ENCODE results near the gene PBX1. TPM values are rescaled to one million over a fixed set of nuclear protein-coding genes. Genes with fewer than 3 reads are reported as not detected.

PBX1 gene
- total RNA-seq, 2 donors from 2014 or later = 33.3 to 37.4 TPM

DNA sequence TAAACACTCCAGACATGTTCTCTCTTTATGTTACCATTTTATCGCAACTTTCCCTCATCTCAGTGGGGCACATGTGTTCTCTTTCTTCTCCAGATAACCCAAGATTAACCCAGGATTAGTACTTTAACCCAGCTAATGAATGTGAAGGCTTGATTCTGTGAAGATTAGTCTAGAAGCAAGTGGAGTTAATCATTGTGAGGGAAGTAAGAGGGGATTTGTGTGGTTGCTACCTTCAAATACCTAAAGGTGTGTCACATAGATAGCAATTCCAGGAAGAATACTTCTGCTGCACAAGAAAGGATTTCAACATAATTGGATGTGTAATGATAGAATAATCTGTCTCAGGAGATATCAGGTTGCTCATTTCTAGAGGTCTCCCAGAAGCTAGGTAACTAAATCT, 327.1 kb downstream of the PBX1 start:
- DNase-seq (ENCODE audit: low spot score) = no peak
- H3K27ac ChIP-seq = no peak overlapping the region
- H3K4me1 ChIP-seq = no peaks in the 10 kb centered on the region
- no peaks in the 10 kb centered on the region for H3K9me3 ChIP-seq
- TF ChIP-seq, protein P1, sequence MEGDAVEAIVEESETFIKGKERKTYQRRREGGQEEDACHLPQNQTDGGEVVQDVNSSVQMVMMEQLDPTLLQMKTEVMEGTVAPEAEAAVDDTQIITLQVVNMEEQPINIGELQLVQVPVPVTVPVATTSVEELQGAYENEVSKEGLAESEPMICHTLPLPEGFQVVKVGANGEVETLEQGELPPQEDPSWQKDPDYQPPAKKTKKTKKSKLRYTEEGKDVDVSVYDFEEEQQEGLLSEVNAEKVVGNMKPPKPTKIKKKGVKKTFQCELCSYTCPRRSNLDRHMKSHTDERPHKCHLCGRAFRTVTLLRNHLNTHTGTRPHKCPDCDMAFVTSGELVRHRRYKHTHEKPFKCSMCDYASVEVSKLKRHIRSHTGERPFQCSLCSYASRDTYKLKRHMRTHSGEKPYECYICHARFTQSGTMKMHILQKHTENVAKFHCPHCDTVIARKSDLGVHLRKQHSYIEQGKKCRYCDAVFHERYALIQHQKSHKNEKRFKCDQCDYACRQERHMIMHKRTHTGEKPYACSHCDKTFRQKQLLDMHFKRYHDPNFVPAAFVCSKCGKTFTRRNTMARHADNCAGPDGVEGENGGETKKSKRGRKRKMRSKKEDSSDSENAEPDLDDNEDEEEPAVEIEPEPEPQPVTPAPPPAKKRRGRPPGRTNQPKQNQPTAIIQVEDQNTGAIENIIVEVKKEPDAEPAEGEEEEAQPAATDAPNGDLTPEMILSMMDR (IDR thresholded peaks at IDR 0.05) = no peak
- no peaks in the 10 kb centered on the region for H3K27me3 ChIP-seq
- H3K36me3 ChIP-seq = no peaks in the 10 kb centered on the region
- H3K4me3 ChIP-seq = no peak overlapping the region

DNA sequence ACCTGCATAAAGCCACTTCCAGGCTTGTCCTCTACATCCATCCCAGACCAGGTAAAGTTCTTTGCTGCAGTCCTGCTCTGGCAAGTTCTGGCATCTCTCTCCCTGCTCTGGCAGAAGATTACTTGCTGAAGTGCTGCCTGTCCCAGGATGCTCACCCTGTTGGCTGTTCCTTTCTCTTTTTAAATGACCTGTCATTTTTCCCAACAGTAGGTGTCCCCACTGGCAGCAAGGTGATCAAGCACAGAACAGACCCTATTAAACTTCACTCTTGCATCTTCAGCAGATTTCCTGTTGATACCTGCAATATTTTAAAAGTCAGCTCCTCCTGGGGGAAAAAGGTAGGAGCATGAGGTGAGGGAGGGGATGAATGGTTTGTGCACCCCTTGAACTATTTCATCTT, 332.6 kb downstream of the PBX1 start:
- DNase-seq (ENCODE audit: low spot score) = no peak
- H3K27ac ChIP-seq = no peak overlapping the region
- peaks cover 0 to 6% of the 10 kb centered on the region in 2 donors for H3K4me1 ChIP-seq
- TF ChIP-seq, protein P1 (IDR thresholded peaks at IDR 0.05) = no peak
- H3K4me3 ChIP-seq = no peak overlapping the region
- H3K36me3 ChIP-seq = no peaks in the 10 kb centered on the region
- no peaks in the 10 kb centered on the region for H3K9me3 ChIP-seq
- H3K27me3 ChIP-seq = no peaks in the 10 kb centered on the region

DNA sequence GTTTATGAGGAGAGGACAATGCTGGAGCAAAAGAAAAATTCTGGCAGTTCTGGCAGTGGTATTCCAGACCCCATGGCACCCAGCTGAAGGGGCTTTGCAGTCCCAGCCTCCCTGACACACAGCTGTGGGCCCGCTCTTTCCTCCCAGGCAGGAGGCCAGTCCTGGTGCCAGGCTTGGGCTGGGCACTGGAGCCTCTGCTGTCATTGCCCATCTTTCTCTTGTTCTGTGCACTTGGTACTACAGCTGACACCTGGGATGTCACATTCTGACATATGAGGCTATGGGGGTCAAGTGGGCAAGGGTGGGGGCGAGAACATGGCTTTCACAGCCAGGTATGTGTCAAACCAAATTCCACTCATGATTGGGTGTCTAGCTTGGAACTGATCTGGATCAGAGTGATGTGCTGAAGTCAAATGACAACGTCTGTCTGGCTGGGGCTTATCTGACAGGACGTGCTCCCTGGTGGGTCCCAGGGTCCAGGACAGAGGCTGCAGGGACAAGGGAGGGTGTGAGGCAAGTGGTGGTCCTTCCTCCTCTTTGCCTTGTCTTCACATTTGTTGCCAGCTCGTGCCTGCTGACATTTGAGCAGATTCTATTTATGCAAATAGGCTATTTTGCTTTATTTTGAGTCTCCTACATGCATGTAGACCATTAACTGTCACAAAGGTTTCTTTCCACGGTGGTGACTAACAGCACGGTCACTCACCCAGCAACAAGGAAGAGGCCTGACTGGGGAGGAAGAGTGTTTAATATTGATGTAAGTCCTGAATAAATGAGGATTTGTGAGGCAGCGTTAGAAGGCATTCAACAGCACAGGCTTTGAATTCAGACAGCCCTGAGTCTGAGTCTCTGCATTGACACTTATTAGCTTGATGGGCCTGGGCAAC, 336.3 kb downstream of the PBX1 start:
- Histone ChIP-seq H3K4me1 (peaks cover 0 to 6% of the 10 kb centered on the region in 2 donors), H3K27me3 (no peaks in the 10 kb centered on the region), H3K4me3 (no peak overlapping the region), H3K27ac (peak overlapping the region in 1 of 2 donors; percentile 29), H3K9me3 (peaks cover 0 to 6% of the 10 kb centered on the region in 2 donors), H3K36me3 (no peaks in the 10 kb centered on the region)
- DNase-seq (ENCODE audit: low spot score) = no peak
- TF ChIP-seq, protein P1 (IDR thresholded peaks at IDR 0.05) = no peak

DNA sequence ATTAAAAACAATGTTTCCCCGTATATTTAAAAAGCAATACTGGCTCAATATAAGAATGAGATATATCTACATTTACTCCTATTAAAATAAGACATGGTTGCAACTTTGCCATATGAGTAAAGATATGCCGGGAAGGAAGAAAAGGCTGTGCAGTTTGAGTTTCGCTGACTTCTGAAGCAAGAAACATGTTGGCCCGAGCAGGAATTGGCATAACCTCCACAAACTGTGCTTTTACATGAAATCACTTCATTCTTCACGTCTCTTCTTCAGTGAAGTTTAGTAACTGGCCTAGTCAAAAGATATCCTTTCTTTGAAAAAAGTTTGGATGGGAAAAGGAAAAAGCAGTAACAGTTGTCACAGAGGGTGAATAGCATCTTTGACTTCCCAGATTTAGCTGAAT, 342.0 kb downstream of the PBX1 start:
- peaks cover 0 to 6% of the 10 kb centered on the region in 2 donors for H3K9me3 ChIP-seq
- DNase-seq (ENCODE audit: low spot score) = no peak
- no peaks in the 10 kb centered on the region for H3K27me3 ChIP-seq
- H3K4me1 ChIP-seq = no peaks in the 10 kb centered on the region
- no peak overlapping the region for H3K4me3 ChIP-seq
- H3K36me3 ChIP-seq = no peaks in the 10 kb centered on the region
- H3K27ac ChIP-seq = no peak overlapping the region
- TF ChIP-seq, protein P1 (IDR thresholded peaks at IDR 0.05) = no peak
